HUES48 (cell line): Measurements from ENCODE around the gene PLOD3.
A peak's percentile ranks its signal among the peaks of the same experiment; 100 is the strongest.

Experiments
- H3K27ac ChIP-seq: one replicate; pipeline ENCODE4 v1.7.0; 2013; ENCODE audit warnings: low read depth, low read length, inconsistent platforms
- H3K27me3 ChIP-seq: 2 replicates; pipeline ENCODE4 v1.6.1; 2013; ENCODE audit warnings: mild to moderate bottlenecking, low read length; ENCODE audit not compliant: control insufficient read depth, insufficient read depth
- H3K36me3 ChIP-seq: 2 replicates; pipeline ENCODE4 v1.6.1; 2013; ENCODE audit warnings: low read length; ENCODE audit not compliant: control insufficient read depth, insufficient read depth
- H3K4me1 ChIP-seq: 2 replicates; pipeline ENCODE4 v1.6.1; 2013; ENCODE audit warnings: mild to moderate bottlenecking, low read length; ENCODE audit not compliant: control insufficient read depth, insufficient read depth
- H3K4me3 ChIP-seq: 2 replicates; pipeline ENCODE4 v1.5.1; 2013; ENCODE audit warnings: mild to moderate bottlenecking, low read depth, low read length
- H3K9ac ChIP-seq: 2 replicates; pipeline ENCODE4 v1.6.1; 2013; ENCODE audit warnings: mild to moderate bottlenecking, low read depth, low read length, moderate library complexity
- H3K9me3 ChIP-seq: 2 replicates; pipeline ENCODE4 v1.6.1; 2013; ENCODE audit warnings: low read length; ENCODE audit not compliant: control insufficient read depth, insufficient read depth

The PLOD3 gene

GRCh38 chr7:101174322-101174854 is 43.0 kb downstream of the PLOD3 start:
- Histone ChIP-seq H3K36me3 (no peaks in the 10 kb centered on the region), H3K27me3 (peaks cover 100% of the 10 kb centered on the region), H3K9me3 (no peaks in the 10 kb centered on the region), H3K4me3 (peak overlapping the region; percentile 70), H3K27ac (no peak overlapping the region), H3K9ac (no peak overlapping the region), H3K4me1 (peaks cover 31% of the 10 kb centered on the region)

GRCh38 chr7:101173752-101174244 is 43.6 kb downstream of the PLOD3 start:
- H3K27ac ChIP-seq, result no peak overlapping the region
- H3K9ac ChIP-seq, result no peak overlapping the region
- peaks cover 36% of the 10 kb centered on the region for H3K4me1 ChIP-seq
- H3K36me3 ChIP-seq, result no peaks in the 10 kb centered on the region
- H3K27me3 ChIP-seq, result peaks cover 100% of the 10 kb centered on the region
- H3K9me3 ChIP-seq, result no peaks in the 10 kb centered on the region
- peak overlapping the region; percentile 70 for H3K4me3 ChIP-seq

- Histone ChIP-seq H3K27ac (no peak overlapping the region), H3K36me3 (no peaks in the 10 kb centered on the region), H3K4me3 (peak overlapping the region; percentile 41), H3K9me3 (no peaks in the 10 kb centered on the region), H3K27me3 (peaks cover 100% of the 10 kb centered on the region), H3K9ac (no peak overlapping the region), H3K4me1 (peaks cover 43% of the 10 kb centered on the region)
Measured at GRCh38 chr7:101172854-101173751, 44.3 kb downstream of the PLOD3 start.

- Histone ChIP-seq H3K9me3 (no peaks in the 10 kb centered on the region), H3K4me1 (peaks cover 50% of the 10 kb centered on the region), H3K27ac (no peak overlapping the region), H3K4me3 (peak overlapping the region; percentile 41), H3K9ac (no peak overlapping the region), H3K36me3 (no peaks in the 10 kb centered on the region), H3K27me3 (peaks cover 100% of the 10 kb centered on the region)
Measured at GRCh38 chr7:101172005-101172853, 45.2 kb downstream of the PLOD3 start.

- Histone ChIP-seq H3K36me3 (no peaks in the 10 kb centered on the region), H3K27ac (no peak overlapping the region), H3K9ac (no peak overlapping the region), H3K4me1 (peaks cover 53% of the 10 kb centered on the region), H3K9me3 (no peaks in the 10 kb centered on the region), H3K4me3 (peak overlapping the region; percentile 41; the same call in 1 of the 2 replicates), H3K27me3 (peaks cover 98% of the 10 kb centered on the region)
Measured at GRCh38 chr7:101171442-101171837, 45.9 kb downstream of the PLOD3 start.

GRCh38 chr7:101170617-101171441 is 46.6 kb downstream of the PLOD3 start:
- H3K27ac ChIP-seq, result no peak overlapping the region
- no peaks in the 10 kb centered on the region for H3K36me3 ChIP-seq
- peak overlapping the region; percentile 51; the same call in 1 of the 2 replicates for H3K4me3 ChIP-seq
- H3K27me3 ChIP-seq, result peaks cover 96% of the 10 kb centered on the region
- peaks cover 53% of the 10 kb centered on the region for H3K4me1 ChIP-seq
- no peaks in the 10 kb centered on the region for H3K9me3 ChIP-seq
- no peak overlapping the region for H3K9ac ChIP-seq

GRCh38 chr7:101169838-101170551 is 47.4 kb downstream of the PLOD3 start:
- no peak overlapping the region for H3K27ac ChIP-seq
- H3K9me3 ChIP-seq, result no peaks in the 10 kb centered on the region
- peak overlapping the region; percentile 51 for H3K4me3 ChIP-seq
- H3K4me1 ChIP-seq, result peaks cover 54% of the 10 kb centered on the region
- no peak overlapping the region for H3K9ac ChIP-seq
- peaks cover 93% of the 10 kb centered on the region for H3K27me3 ChIP-seq
- H3K36me3 ChIP-seq, result no peaks in the 10 kb centered on the region

GRCh38 chr7:101169110-101169837 is 48.1 kb downstream of the PLOD3 start:
- no peaks in the 10 kb centered on the region for H3K9me3 ChIP-seq
- H3K36me3 ChIP-seq, result no peaks in the 10 kb centered on the region
- no peak overlapping the region for H3K9ac ChIP-seq
- peak overlapping the region; percentile 51 for H3K4me3 ChIP-seq
- peaks cover 60% of the 10 kb centered on the region for H3K4me1 ChIP-seq
- H3K27ac ChIP-seq, result peak overlapping the region; percentile 64
- H3K27me3 ChIP-seq, result peaks cover 93% of the 10 kb centered on the region

GRCh38 chr7:101168412-101169049 is 48.9 kb downstream of the PLOD3 start:
- H3K27ac ChIP-seq, result peak overlapping the region; percentile 64
- H3K9ac ChIP-seq, result no peak overlapping the region
- no peaks in the 10 kb centered on the region for H3K36me3 ChIP-seq
- peaks cover 60% of the 10 kb centered on the region for H3K4me1 ChIP-seq
- H3K27me3 ChIP-seq, result peaks cover 92% of the 10 kb centered on the region
- no peaks in the 10 kb centered on the region for H3K9me3 ChIP-seq
- H3K4me3 ChIP-seq, result peak overlapping the region; percentile 32
